Measurements from ENCODE around the gene RAP1A.

- TF ChIP-seq EP300 (IDR thresholded peaks at IDR 0.05; ENCODE audit: borderline replicate concordance) = no peak
- TF ChIP-seq YY1 (IDR thresholded peaks at IDR 0.05; ENCODE audit: low read depth) = no peak
- TF ChIP-seq NFIC (IDR thresholded peaks at IDR 0.05) = no peak
- TF ChIP-seq MAX (IDR thresholded peaks at IDR 0.05) = no peak
- no peak for TF ChIP-seq USF1 (IDR thresholded peaks at IDR 0.05)
- TF ChIP-seq CREB1 (IDR thresholded peaks at IDR 0.05; ENCODE audit: low read depth) = no peak
- no peak for TF ChIP-seq TCF12 (IDR thresholded peaks at IDR 0.05; ENCODE audit: low read depth)
- TF ChIP-seq EGR1 (IDR thresholded peaks at IDR 0.05) = no peak
- TF ChIP-seq CEBPB (IDR thresholded peaks at IDR 0.05) = no peak
- TF ChIP-seq FOXM1 (IDR thresholded peaks at IDR 0.05; ENCODE audit: borderline replicate concordance, low read depth) = no peak
- no peak for TF ChIP-seq TAF1 (IDR thresholded peaks at IDR 0.05; ENCODE audit: low read depth)
- TF ChIP-seq RAD21 (IDR thresholded peaks at IDR 0.05; ENCODE audit: low read depth) = no peak
These were observed 1.5 kb upstream of the RAP1A start for GRCh38 chr1:111618081-111618480.
